Stimulated activated CD8-positive, alpha-beta memory T cell treated with anti-CD3 and anti-CD28 coated beads, Interleukin-7, amount 100 ng/mL, for 4 hours (primary cell): ENCODE data around the gene HOXB9.

ENCODE experiments used
- DNase-seq, 2 donors: peaks; one replicate each; pipeline ENCODE4 v3.0.0-alpha.2; 2020; ENCODE audit warnings: low read depth in 2 of 2

Gene HOXB9

DNA sequence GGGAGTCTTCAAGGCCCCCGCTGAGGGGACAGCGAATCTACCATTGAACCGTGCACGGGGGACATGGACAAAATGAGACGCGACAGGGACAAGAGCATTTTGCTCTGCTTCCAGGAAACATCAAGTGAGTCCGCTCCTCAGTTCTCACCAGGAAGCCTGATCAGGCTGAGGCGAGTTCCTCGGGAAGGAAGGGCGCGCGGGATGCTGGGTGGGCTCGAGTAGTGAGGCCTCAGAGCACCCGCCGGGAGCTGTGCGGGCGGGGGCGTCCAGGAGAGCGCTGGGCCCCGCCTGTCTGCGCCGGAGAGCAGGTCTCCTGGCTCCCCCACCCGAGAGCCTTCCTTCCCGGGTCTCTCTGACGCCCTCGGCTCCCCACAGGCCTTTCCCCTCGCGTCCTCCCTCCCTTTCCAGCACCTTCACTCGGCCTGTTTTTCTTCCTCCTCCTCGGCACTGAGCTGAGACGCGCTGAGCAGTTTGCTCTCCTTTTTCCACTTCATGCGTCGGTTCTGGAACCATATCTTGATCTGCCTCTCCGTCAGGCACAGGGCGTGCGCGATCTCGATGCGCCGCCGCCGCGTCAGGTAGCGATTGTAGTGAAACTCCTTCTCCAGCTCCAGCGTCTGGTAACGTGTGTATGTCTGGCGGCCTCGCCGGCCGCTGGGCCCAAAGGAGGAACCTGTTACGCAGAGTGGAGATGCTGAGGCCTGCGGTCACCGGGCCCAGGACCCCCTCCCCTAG is 30.0 kb downstream of the HOXB9 start:
- no peak for DNase-seq

DNA sequence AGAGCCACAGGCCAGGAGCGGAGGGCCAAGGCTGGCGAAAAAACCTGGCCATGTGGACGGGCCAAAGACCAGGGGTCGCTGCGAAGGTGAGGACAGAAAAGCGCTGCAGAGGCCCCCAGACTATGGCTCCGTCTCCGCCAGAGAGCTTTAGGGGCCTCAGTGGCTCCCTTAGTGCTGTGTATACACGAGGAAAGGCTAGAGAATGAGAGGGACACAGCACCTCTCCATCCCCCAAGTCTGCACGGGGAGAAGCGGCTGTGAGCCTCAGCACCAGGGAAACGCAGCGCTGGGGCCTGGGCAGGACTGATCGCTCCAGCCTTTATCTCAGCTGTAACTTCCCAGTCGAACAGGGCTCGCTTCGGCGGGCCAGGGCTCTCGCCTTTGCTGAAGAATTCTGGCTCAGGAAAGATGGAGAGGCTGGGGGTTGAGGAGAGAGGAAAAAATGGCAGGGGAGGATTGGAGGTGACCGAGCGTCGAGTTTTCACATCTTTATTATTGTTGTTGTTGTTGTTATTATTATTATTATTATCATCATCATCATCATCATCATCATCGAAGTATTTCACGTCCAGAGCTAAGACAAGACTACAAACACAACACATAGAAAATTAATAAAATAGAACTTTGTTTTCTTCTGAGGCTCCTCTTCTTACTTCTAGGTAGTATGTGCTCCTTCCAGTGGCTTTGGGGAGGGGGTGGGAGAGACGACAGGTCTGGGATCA is 30.7 kb downstream of the HOXB9 start:
- no peak for DNase-seq

- DNase-seq, result no peak
Observed at GRCh38 chr17:48594538-48595277, 31.4 kb downstream of the HOXB9 start.

DNA sequence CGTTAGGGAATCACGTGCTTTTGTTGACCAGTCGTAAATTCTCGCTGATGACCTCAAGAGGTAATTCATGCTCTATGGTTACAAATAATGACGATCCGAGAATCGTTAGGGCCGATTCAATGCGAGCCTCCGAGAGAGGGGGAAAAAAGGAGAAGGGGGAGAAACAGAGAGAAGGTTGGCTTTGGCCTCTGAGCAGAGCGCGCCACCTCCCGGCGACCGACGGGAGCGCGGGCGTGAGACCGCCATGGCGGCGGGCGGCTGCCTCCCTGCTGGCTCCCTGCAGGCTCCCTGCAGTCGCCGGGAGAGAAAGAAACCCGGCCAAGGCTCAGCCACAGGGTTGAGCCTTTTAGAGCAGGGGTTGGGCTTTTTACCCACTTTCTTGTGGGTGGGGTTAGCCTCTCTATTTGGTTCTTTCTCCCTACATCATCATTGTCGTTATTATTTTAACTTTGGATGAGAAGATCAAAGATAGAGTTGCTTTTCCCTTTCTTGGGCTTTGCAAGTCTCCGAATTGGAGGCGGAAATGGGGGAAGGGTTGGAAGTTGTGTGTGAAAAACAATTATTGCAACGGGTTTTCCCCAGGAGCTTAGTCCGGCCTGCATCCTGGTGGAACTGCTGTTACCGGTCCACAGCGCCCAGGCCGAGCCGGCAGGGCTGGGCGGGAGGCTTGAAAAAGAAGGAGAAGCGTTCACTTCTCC is 32.2 kb downstream of the HOXB9 start:
- peak; percentile 46 to 64 for DNase-seq

DNA sequence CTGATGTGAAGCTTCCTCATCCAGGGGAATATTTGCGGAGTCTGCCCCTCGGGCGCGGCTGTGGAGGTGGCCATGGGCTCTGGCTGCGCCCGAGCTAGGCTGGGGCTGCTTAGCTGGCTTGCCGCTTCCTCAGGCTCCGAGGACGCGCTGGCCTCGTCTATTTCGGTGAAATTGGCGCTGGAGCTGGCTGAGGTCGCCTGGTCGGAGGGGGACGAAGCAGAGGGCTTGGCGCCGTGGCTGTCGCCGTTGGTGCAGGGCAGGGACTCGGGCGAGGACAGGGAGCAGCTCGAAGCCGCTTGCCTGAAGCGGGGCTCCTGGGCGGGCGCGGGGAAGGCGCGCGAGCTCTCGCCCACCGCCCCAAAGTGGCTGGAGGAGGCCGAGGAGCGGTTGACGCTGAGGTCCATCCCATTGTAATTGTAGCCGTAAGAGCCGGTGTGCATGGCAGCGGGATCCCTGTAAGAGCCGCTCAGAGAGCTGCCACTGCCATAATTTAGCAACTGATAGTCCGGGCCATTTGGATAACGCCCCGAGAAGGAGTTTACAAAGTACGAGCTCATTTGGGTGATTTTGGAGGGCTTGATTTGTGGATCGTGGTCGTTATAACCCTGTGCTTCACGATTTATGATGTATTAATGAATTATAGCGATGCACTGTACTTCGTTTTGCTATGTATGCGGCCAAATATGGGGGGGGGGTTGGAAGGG is 32.9 kb downstream of the HOXB9 start, which contains the start of gene HOXB5:
Gene HOXB5, minus strand, starts transcription at position 654 of the 704 bp plus-strand sequence. Its CDS starts 97 bp downstream, at position 557.
- no peak for DNase-seq

- DNase-seq, result no peak
Observed at GRCh38 chr17:48592577-48592976, 33.6 kb downstream of the HOXB9 start.

DNA sequence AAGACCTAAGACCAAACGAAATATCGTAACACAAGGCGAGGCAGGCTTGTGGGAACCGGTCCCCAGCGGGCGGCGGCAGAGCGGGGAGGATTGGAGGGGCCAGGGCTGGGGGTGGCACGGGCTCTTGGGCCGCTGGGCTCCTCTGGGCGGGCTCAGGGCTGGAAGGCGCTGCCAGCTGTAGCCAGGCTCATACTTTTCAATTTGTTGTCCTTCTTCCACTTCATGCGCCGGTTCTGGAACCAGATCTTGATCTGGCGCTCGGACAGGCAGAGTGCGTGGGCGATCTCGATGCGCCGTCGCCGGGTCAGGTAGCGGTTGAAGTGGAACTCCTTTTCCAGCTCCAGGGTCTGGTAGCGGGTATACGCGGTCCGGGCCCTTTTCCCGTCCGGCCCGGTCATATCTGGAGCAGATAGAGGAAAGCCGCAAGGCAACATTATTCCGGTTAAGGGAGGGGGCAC is 34.1 kb downstream of the HOXB9 start:
- DNase-seq, result no peak

DNA sequence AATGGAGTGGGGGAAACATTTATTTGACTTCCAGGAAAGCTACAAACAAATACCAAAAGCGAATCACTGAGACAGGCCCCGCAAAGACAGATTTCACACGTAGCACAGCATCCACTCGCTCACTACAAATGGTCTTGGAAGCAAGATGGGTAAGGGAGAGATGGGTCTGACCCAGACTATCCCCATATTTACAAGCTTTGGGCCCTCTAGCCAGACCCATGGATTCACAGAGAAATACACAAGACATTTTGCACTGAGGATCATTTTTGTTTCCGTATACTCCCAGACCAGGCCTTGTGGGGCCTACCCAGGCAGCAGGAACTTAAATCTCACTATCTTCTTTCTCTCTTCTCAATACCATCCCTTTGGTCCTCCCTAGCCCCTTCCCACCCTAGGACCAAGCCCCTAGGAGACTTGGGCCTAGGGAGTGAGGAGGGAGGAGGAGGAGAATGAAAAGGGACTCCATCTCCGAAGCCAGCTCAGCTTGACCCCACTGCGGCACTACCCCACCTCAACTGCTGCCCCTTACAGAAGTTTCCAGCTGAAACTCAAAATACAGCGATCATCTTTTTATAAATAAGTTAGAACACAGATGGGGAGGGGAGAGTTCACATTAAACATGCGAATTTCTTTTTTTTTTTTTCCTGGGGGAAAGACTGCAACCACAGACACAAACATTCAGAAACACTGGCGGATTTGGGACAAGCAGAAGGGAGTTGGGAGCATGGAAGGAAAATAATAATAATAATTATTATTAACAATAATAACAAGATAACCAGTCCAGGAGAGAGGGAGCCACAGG is 34.7 kb downstream of the HOXB9 start:
- DNase-seq, result no peak

DNA sequence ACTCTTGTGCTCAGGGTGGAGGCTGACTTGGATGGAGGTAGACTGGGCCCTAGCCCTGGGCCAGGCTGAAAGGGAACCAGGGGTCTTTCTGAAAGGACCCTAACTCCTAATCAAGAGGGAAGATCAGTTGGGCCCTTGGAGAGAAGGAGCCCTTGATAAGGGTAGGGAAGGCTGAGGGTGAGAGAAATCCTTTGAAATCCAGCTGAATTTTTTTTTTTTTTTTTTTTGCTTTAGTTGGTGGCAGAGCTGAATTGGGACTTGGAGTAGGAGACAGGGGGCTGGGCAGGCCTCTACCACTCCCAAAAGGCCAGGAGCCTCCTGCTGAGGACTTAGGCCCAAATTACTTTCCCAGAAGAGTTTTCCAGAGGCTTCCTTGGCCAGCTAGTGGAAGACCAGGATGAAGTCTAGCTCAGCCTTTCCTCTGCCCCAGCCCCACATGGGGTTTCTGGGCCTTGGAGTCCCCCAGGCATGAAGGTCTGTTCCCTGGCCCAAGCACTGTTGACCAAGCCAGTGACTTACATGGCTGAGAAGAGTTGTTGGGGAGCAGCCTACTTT is 35.5 kb downstream of the HOXB9 start:
- DNase-seq, result no peak

DNA sequence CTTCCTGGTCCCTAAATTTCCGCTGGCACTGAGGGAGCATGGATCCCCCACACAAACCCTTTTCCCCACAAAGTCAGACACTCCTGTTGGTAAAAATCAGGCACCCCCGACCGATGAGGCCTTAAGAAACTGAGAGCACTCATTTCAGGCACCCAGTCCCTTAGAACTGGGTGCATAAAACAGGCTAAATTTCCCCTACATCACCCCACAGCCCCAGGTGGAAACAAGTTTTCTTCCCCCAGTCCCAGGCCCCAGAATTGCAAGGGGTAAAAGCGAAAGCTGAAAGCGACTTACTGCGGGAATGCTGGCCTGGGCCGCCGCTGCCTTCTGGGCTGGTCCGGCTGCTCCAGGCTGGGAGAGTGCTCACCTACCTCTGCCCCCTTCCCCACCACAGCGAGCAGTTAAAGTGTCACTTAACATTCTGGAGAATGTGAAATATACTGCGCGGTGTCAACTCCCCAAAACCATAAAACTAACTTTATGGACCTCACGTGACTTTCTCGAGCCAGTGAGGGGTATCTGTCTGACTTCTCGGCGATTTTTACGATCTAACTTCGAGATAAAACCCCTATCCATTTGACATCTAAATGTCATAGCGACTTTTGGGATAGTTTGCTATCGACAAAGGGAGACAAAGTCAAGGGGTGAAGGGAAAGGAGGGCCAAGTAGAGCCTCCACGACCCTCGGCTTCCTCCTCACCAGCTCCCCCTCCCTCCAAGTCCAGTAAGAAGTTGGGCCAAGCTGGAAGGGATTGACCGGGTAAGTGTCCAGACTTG is 36.1 kb downstream of the HOXB9 start, which contains the start of gene HOXB3:
Gene HOXB3, minus strand, starts transcription at position 411 of the 776 bp plus-strand sequence. CDS start 37,767 bp downstream, outside the sequence.
- no peak for DNase-seq

GRCh38 chr17:48589060-48589830 is 36.9 kb downstream of the HOXB9 start:
- DNase-seq, result no peak

- no peak for DNase-seq
Observed at GRCh38 chr17:48588528-48588927, 37.6 kb downstream of the HOXB9 start.

DNA sequence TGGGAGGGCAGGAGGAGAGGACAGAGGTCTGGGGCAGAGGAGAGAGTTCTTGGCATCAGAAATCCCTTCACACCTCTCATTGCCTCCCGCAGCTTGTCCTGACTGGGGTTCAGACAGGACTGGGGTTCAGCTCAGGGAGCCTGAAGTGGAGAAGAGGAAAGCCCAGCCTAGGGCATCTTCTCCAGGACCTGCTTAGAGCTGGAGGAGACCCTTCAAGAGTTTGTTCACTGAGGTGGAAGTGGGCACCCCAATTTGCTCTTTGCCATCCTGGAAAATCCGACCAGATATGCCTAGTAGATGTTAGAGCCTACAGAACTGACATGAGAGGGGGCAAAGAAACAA is 38.1 kb downstream of the HOXB9 start:
- DNase-seq, result no peak

DNA sequence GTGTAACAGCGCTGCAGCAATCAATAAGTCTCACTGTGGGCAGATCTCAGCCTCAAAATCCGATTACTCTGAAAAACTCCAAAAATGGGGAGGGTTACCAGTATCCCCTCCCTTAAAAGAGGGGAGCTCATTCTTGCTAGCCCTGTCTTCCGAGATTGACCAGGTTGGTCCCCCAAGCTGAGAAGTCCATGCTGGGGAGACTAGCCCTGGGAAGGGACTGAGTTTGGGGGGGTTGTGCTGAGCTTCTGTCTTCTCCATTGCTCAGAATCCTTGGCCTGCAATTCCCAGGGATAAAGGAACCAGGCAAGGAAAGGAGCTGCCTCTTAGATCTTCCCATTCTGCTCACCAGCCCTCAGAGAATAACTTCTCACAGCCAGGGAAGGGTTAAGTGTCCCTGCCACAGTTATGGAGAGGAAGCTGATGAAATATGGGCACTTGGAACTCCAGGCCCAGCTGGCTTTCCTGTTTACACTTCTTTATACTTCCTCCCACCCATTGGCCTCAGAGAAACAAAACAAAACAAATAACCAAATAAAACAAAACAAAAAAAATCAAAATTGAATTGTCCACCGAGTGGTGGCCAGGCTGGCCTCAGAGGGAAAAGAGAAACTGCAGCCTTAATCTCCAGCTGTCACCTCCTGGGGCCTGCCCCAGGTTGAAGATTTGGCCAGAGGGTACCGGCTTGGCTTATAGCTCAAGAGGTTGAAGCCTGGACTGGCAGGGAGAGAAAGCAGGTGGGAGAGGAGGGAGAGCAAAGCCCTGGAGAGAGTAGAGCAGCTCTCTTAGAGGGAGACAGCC is 38.7 kb downstream of the HOXB9 start:
- no peak for DNase-seq

DNA sequence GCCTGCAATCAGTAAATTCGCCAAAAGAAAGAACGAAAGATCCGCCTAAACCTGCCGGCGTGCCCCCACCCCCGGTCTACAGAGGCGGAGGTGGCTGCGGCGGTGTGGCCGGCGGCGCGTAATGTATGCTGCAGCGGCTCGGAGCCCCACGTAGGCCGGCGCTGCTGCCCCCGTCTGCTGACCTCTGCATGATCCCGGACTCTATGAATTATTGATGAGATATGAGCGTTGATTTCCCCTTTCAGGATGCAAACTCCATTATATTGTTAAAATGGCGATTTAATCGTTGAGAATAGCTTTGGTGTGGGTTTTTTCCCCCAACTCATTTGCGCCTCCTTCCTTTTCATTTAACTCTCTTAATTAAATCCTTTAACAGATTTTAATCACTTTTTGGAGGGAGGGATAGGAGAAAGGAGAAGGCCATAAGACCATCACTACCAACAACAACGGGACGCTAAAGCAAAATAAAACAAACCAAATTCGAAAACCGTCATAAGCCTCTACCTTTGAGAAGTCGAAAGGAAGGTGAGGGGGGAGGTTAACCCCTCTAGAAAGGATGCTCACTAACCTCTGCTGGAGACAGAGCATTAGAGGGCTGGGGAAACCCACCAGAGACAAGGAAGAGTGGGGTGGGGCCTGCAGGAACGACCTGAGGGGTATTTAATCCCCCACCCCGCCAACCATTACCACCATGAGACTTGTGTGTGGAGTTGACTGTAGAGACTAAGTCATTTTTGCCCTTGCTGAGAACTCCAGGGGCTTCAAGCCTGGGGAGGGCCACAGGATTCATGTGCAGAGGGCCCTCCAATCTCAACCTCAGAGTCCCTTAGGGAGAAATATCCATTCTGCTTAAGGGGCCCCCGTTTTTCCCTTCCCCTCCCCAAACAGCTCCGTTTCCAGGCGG is 39.6 kb downstream of the HOXB9 start:
- DNase-seq, result no peak

DNA sequence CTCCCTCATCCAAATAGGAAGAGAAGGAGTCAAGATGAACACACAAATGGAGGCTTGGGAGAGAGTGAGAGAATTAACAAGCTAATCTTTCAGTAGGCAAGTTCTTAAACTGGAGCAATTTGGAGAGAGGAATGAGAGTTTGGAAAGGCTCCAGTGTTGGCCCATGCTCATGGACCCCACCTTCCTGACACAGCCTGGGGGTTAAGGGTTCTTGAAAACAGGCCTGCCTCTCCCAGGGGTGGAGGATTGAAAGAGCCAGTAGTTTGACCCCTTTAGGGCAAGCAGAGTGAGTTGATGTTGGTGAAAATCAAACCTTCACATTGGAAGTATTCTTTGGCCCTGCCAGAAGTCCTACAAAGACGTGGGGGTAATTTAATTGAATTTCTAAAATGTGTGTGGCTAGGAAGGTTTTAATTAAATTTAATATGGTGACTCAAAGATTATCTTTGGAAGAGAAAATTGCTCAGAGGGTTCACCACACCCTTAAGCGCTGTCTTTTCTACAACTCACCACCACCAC is 41.9 kb downstream of the HOXB9 start:
- DNase-seq, result no peak
